Measurements from ENCODE around the gene MAGIX.

DNA sequence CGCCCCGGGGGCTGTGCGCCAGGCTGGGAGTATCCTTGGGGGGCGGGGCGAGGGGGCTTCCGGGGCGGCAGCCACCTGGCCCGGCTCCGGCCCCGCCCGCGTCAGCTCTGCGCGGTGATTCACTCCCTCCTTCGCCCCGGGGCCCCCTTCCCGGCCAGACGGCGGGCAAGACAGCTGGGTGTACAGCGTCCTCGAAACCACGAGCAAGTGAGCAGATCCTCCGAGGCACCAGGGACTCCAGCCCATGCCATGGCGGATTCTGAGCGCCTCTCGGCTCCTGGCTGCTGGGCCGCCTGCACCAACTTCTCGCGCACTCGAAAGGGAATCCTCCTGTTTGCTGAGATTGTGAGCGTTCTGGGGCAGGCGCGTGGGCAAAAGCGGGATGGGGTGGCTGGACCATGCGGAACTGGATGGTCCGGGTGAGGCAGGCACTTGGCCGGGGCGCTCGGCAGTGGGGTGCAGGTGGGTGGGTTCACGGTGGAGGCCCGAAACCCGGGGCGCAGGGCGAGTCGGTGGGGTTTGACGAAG, 9.3 kb downstream of the MAGIX start, which contains the start of gene PLP2:
- peak; percentile 72 for TF ChIP-seq POLR2A (IDR thresholded peaks at IDR 0.05)
- TF ChIP-seq, protein P1, sequence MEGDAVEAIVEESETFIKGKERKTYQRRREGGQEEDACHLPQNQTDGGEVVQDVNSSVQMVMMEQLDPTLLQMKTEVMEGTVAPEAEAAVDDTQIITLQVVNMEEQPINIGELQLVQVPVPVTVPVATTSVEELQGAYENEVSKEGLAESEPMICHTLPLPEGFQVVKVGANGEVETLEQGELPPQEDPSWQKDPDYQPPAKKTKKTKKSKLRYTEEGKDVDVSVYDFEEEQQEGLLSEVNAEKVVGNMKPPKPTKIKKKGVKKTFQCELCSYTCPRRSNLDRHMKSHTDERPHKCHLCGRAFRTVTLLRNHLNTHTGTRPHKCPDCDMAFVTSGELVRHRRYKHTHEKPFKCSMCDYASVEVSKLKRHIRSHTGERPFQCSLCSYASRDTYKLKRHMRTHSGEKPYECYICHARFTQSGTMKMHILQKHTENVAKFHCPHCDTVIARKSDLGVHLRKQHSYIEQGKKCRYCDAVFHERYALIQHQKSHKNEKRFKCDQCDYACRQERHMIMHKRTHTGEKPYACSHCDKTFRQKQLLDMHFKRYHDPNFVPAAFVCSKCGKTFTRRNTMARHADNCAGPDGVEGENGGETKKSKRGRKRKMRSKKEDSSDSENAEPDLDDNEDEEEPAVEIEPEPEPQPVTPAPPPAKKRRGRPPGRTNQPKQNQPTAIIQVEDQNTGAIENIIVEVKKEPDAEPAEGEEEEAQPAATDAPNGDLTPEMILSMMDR (IDR thresholded peaks at IDR 0.05), result no peak
- TF ChIP-seq EP300 (IDR thresholded peaks at IDR 0.05; ENCODE audit: low read depth), result no peak
- TF ChIP-seq POLR2AphosphoS5 (IDR thresholded peaks at IDR 0.05), result peak; percentile 74 to 78 (median 75)
